ENCODE measurements around the gene PHC2. TPM values are rescaled to one million over a fixed set of nuclear protein-coding genes. Genes with fewer than 3 reads are reported as not detected.

Gene PHC2
- total and polyA plus RNA-seq, 9 of the 15 experiments (the other 6 are each of a cell fraction or from before 2014, with no cell fraction given): 3.1 to 67.6 (median 34.6) TPM

DNA sequence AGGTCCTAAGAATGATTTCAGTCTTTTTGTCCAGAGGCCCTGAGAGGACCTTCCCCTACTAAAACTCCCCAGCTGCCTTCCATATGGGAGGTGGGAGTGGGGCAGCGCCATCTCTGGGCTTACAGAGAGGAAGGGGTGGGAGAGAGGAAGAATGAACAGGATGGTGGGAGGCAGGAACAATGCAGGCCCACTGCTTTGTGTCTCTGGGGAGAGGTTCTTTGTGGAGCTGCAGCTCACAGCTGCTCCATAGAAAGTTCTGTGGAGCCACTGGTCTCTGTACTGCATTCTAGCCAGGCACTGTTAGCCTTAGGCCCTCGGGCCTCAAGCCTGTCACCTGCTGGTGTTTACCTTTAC, 66.4 kb downstream of the PHC2 start:
- BruUV-seq (replicated peaks): no TSS peak
- Histone ChIP-seq H3K4me3 (no peak overlapping the region), H3K36me3 (ENCODE audit: control insufficient read depth, insufficient read depth, low read length) (no peaks in the 10 kb centered on the region), H4K20me1 (replicated peaks; ENCODE audit: control insufficient read depth, insufficient read depth, low read length) (peaks cover 34% of the 10 kb centered on the region), H3K27ac (ENCODE audit: extremely low read depth, low read depth, low read length) (no peak overlapping the region), H3K9ac (ENCODE audit: insufficient read depth in 1 of 2, low read depth in 2 of 2, low read length in 2 of 2) (no peak overlapping the region), H3K9me1 (ENCODE audit: control insufficient read depth, insufficient read depth, low read length) (no peaks in the 10 kb centered on the region), H3K79me2 (ENCODE audit: control insufficient read depth, insufficient read depth, low read length) (no peaks in the 10 kb centered on the region), H3K9me3 (replicated peaks; ENCODE audit: control insufficient read depth, insufficient read depth, low read depth, low read length) (no peaks in the 10 kb centered on the region), H3K4me1 (replicated peaks in 1 of 2; ENCODE audit: control insufficient read depth in 2 of 2, insufficient read depth in 2 of 2, low read length in 2 of 2) (peaks cover 7 to 29% of the 10 kb centered on the region in 2 experiments), H3K27me3 (ENCODE audit: control insufficient read depth in 2 of 2, insufficient read depth in 2 of 2, low read length in 2 of 2) (peaks cover 5 to 9% of the 10 kb centered on the region in 2 experiments; a peak in 4 of 5 replicates), H3K4me2 (ENCODE audit: insufficient read depth, low read length) (no peak overlapping the region), H2AFZ (ENCODE audit: low read depth, low read length) (no peak overlapping the region)
- no peak for FAIRE-seq
- WGBS (ENCODE audit: insufficient coverage, low coverage, missing lambda C conversion rate): 50% methylated on average over 2 of the region's 2 CpGs
- DNase-seq (ENCODE audit: extremely low read depth in 1 of 4, low spot score in 3 of 4): no peak
- TF ChIP-seq HOXB6 (CRISPR knock-in tag; IDR thresholded peaks at IDR 0.05; ENCODE audit: borderline replicate concordance) (no peak), PCBP2 (IDR thresholded peaks at IDR 0.05; ENCODE audit: low read depth, low read length, poor library complexity, severe bottlenecking) (no peak)
- in situ Hi-C loops (cut with MboI) (no loop called here), intact Hi-C loops (cut with micrococcal nuclease) (loop anchor here (10.0 kb wide), 1 partner anchor 230 kb away; no protein-coding TSS in a partner anchor)
- no peak for ATAC-seq
- POLR2A ChIA-PET: interaction anchor here (0.6 to 1.0 kb wide), 2 partner anchors 69 to 715 kb away, joined by 4 read pairs; no protein-coding TSS in a partner anchor
- CTCF ChIA-PET (ENCODE audit: low intra/inter-chr PET ratio): interaction anchor here (1.7 kb wide), 1 partner anchor 70 kb away, joined by 7 read pairs; no protein-coding TSS in a partner anchor

DNA sequence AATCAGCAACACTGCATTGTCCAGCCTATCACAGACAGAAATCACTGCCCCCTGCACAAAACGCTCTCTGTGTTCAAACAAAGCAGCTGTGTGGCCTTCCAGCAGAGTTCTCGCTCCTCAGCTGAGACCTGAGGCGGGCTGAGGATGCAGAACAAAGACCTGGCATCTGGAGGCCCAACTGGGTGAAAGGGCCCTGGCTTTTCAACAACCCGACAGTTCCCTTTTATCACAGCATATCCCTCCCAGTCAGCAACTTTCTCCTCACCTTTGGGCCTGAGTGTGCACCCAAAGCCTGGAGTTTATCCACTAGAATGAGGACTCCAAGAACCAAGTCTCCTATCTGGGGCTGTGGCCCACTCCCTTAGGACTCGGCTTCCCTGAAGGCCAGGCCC, 67.4 kb downstream of the PHC2 start:
- no peak for DNase-seq (ENCODE audit: extremely low read depth in 1 of 4, low spot score in 3 of 4)
- intact Hi-C loops (cut with micrococcal nuclease): loop anchor here (10.0 kb wide), 1 partner anchor 229 kb away; no protein-coding TSS in a partner anchor
- no peak for FAIRE-seq
- no TSS peak for BruUV-seq (replicated peaks)
- Histone ChIP-seq H3K9me1 (ENCODE audit: control insufficient read depth, insufficient read depth, low read length) (no peaks in the 10 kb centered on the region), H3K4me1 (replicated peaks in 1 of 2; ENCODE audit: control insufficient read depth in 2 of 2, insufficient read depth in 2 of 2, low read length in 2 of 2) (peaks cover 7 to 29% of the 10 kb centered on the region in 2 experiments), H3K27me3 (ENCODE audit: control insufficient read depth in 2 of 2, insufficient read depth in 2 of 2, low read length in 2 of 2) (no peaks in the 10 kb centered on the region), H2AFZ (ENCODE audit: low read depth, low read length) (no peak overlapping the region), H3K27ac (ENCODE audit: extremely low read depth, low read depth, low read length) (no peak overlapping the region), H3K4me2 (ENCODE audit: insufficient read depth, low read length) (no peak overlapping the region), H3K9ac (ENCODE audit: insufficient read depth in 1 of 2, low read depth in 2 of 2, low read length in 2 of 2) (no peak overlapping the region), H3K9me3 (replicated peaks; ENCODE audit: control insufficient read depth, insufficient read depth, low read depth, low read length) (no peaks in the 10 kb centered on the region), H3K79me2 (ENCODE audit: control insufficient read depth, insufficient read depth, low read length) (no peaks in the 10 kb centered on the region), H4K20me1 (replicated peaks; ENCODE audit: control insufficient read depth, insufficient read depth, low read length) (peaks cover 26% of the 10 kb centered on the region), H3K36me3 (ENCODE audit: control insufficient read depth, insufficient read depth, low read length) (no peaks in the 10 kb centered on the region), H3K4me3 (no peak overlapping the region)
- TF ChIP-seq CBX2 (IDR thresholded peaks at IDR 0.05; ENCODE audit: insufficient read depth, low read length, poor library complexity, severe bottlenecking) (no peak), MTA2 (IDR thresholded peaks at IDR 0.05; ENCODE audit: low read depth) (no peak), PURB (CRISPR knock-in tag; IDR thresholded peaks at IDR 0.05; ENCODE audit: low read depth) (no peak), MYBL2 (IDR thresholded peaks at IDR 0.05; ENCODE audit: low read depth) (no peak), MYBL2 (CRISPR knock-in tag; IDR thresholded peaks at IDR 0.05; ENCODE audit: borderline replicate concordance) (no peak)
- TF ChIP-seq, protein P1, sequence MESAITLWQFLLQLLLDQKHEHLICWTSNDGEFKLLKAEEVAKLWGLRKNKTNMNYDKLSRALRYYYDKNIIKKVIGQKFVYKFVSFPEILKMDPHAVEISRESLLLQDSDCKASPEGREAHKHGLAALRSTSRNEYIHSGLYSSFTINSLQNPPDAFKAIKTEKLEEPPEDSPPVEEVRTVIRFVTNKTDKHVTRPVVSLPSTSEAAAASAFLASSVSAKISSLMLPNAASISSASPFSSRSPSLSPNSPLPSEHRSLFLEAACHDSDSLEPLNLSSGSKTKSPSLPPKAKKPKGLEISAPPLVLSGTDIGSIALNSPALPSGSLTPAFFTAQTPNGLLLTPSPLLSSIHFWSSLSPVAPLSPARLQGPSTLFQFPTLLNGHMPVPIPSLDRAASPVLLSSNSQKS (CRISPR knock-in tag; IDR thresholded peaks at IDR 0.05): no peak
- CTCF ChIA-PET (ENCODE audit: low intra/inter-chr PET ratio): no interaction called here
- POLR2A ChIA-PET: interaction anchor here (0.6 to 2.2 kb wide), 3 partner anchors 23 to 82 kb away, joined by 4 to 6 read pairs (median 5); no protein-coding TSS in a partner anchor
- WGBS (ENCODE audit: insufficient coverage, low coverage, missing lambda C conversion rate): 54% methylated on average over 5 of the region's 5 CpGs
- no peak for ATAC-seq
- in situ Hi-C loops (cut with MboI): no loop called here

Measured in K562 (cell line).